ENCODE results near the gene PDE4D. TPM values are rescaled to one million over a fixed set of nuclear protein-coding genes. Genes with fewer than 3 reads are reported as not detected.

Gene PDE4D
- total RNA-seq, 1 experiment from 2014 or later: 3.3 TPM

DNA sequence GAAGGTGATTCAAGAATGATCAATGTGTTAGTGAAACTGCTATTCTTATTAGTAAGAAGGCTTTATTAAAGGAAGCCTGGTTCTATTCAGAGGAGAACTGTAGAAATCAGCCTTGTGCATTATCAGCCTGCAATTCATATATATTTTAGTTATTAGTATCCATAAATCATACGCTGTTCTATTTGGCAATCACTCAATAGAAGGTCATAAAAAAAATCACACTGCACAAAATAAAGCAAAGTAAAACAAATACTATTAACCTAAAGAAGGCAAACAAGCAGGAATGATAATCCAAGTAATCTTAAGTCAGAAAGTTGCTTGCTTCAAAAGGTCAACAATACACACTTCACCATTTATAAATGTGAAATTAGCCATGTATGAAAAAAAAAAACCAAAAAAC lies 138.1 kb downstream of the PDE4D start:
- no peaks in the 10 kb centered on the region for H3K9me3 Mint-ChIP-seq
- no peaks in the 10 kb centered on the region for H3K27me3 Mint-ChIP-seq (ENCODE audit: low read depth)
- CTCF ChIA-PET: no interaction called here
- H3K36me3 Mint-ChIP-seq: no peaks in the 10 kb centered on the region
- H3K4me1 Mint-ChIP-seq: peaks cover 16% of the 10 kb centered on the region
- POLR2A ChIA-PET: no interaction called here
- H3K4me3 Mint-ChIP-seq: no peak overlapping the region
- DNase-seq (ENCODE audit: low spot score): no peak
- H3K27ac Mint-ChIP-seq: no peak overlapping the region
- TF ChIP-seq ZMAT4 (CRISPR knock-in tag; IDR thresholded peaks at IDR 0.05): no peak
- no peak for TF ChIP-seq ATF3 (CRISPR knock-in tag; conservative IDR thresholded peaks at IDR 0.05)
- no peak for TF ChIP-seq ZNF423 (CRISPR knock-in tag; IDR thresholded peaks at IDR 0.05)
- no peak for ATAC-seq

GRCh38 chr5:59753599-59753998 lies 139.9 kb downstream of the PDE4D start:
- DNase-seq (ENCODE audit: low spot score): no peak
- CTCF ChIA-PET: no interaction called here
- no peak for TF ChIP-seq CREM (CRISPR knock-in tag; IDR thresholded peaks at IDR 0.05)
- TF ChIP-seq, protein P1, sequence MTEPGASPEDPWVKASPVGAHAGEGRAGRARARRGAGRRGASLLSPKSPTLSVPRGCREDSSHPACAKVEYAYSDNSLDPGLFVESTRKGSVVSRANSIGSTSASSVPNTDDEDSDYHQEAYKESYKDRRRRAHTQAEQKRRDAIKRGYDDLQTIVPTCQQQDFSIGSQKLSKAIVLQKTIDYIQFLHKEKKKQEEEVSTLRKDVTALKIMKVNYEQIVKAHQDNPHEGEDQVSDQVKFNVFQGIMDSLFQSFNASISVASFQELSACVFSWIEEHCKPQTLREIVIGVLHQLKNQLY (CRISPR knock-in tag; IDR thresholded peaks at IDR 0.05): no peak
- TF ChIP-seq ZNF396 (CRISPR knock-in tag; IDR thresholded peaks at IDR 0.05; ENCODE audit: borderline replicate concordance): no peak
- TF ChIP-seq SOX15 (CRISPR knock-in tag; IDR thresholded peaks at IDR 0.05): no peak
- no peak for TF ChIP-seq SMAD4 (CRISPR knock-in tag; IDR thresholded peaks at IDR 0.05)
- TF ChIP-seq, protein P2, sequence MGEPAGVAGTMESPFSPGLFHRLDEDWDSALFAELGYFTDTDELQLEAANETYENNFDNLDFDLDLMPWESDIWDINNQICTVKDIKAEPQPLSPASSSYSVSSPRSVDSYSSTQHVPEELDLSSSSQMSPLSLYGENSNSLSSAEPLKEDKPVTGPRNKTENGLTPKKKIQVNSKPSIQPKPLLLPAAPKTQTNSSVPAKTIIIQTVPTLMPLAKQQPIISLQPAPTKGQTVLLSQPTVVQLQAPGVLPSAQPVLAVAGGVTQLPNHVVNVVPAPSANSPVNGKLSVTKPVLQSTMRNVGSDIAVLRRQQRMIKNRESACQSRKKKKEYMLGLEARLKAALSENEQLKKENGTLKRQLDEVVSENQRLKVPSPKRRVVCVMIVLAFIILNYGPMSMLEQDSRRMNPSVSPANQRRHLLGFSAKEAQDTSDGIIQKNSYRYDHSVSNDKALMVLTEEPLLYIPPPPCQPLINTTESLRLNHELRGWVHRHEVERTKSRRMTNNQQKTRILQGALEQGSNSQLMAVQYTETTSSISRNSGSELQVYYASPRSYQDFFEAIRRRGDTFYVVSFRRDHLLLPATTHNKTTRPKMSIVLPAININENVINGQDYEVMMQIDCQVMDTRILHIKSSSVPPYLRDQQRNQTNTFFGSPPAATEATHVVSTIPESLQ (CRISPR knock-in tag; IDR thresholded peaks at IDR 0.05): no peak
- no peak for TF ChIP-seq ZNF416 (CRISPR knock-in tag; IDR thresholded peaks at IDR 0.05)
- TF ChIP-seq ESRRA (CRISPR knock-in tag; IDR thresholded peaks at IDR 0.05; ENCODE audit: borderline replicate concordance): no peak
- no peak for TF ChIP-seq ZNF423 (CRISPR knock-in tag; IDR thresholded peaks at IDR 0.05)
- TF ChIP-seq PRRX2 (CRISPR knock-in tag; IDR thresholded peaks at IDR 0.05): no peak
- TF ChIP-seq KAT7 (CRISPR knock-in tag; IDR thresholded peaks at IDR 0.05; ENCODE audit: borderline replicate concordance): no peak
- no peak for TF ChIP-seq GRHL2 (CRISPR knock-in tag; IDR thresholded peaks at IDR 0.05; ENCODE audit: insufficient replicate concordance, severe bottlenecking)
- TF ChIP-seq GABPB1 (CRISPR knock-in tag; IDR thresholded peaks at IDR 0.05): no peak
- TF ChIP-seq ZMAT4 (CRISPR knock-in tag; IDR thresholded peaks at IDR 0.05): no peak
- TF ChIP-seq, protein P3, sequence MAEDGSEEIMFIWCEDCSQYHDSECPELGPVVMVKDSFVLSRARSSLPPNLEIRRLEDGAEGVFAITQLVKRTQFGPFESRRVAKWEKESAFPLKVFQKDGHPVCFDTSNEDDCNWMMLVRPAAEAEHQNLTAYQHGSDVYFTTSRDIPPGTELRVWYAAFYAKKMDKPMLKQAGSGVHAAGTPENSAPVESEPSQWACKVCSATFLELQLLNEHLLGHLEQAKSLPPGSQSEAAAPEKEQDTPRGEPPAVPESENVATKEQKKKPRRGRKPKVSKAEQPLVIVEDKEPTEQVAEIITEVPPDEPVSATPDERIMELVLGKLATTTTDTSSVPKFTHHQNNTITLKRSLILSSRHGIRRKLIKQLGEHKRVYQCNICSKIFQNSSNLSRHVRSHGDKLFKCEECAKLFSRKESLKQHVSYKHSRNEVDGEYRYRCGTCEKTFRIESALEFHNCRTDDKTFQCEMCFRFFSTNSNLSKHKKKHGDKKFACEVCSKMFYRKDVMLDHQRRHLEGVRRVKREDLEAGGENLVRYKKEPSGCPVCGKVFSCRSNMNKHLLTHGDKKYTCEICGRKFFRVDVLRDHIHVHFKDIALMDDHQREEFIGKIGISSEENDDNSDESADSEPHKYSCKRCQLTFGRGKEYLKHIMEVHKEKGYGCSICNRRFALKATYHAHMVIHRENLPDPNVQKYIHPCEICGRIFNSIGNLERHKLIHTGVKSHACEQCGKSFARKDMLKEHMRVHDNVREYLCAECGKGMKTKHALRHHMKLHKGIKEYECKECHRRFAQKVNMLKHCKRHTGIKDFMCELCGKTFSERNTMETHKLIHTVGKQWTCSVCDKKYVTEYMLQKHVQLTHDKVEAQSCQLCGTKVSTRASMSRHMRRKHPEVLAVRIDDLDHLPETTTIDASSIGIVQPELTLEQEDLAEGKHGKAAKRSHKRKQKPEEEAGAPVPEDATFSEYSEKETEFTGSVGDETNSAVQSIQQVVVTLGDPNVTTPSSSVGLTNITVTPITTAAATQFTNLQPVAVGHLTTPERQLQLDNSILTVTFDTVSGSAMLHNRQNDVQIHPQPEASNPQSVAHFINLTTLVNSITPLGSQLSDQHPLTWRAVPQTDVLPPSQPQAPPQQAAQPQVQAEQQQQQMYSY (CRISPR knock-in tag; IDR thresholded peaks at IDR 0.05): no peak
- TF ChIP-seq FOXJ3 (CRISPR knock-in tag; IDR thresholded peaks at IDR 0.05; ENCODE audit: borderline replicate concordance): no peak
- TF ChIP-seq ATF3 (CRISPR knock-in tag; conservative IDR thresholded peaks at IDR 0.05): no peak
- no peak for TF ChIP-seq SP1 (CRISPR knock-in tag; conservative IDR thresholded peaks at IDR 0.05)
- no peak for TF ChIP-seq NFYB (CRISPR knock-in tag; conservative IDR thresholded peaks at IDR 0.05; ENCODE audit: low read depth)
- TF ChIP-seq, protein P4, sequence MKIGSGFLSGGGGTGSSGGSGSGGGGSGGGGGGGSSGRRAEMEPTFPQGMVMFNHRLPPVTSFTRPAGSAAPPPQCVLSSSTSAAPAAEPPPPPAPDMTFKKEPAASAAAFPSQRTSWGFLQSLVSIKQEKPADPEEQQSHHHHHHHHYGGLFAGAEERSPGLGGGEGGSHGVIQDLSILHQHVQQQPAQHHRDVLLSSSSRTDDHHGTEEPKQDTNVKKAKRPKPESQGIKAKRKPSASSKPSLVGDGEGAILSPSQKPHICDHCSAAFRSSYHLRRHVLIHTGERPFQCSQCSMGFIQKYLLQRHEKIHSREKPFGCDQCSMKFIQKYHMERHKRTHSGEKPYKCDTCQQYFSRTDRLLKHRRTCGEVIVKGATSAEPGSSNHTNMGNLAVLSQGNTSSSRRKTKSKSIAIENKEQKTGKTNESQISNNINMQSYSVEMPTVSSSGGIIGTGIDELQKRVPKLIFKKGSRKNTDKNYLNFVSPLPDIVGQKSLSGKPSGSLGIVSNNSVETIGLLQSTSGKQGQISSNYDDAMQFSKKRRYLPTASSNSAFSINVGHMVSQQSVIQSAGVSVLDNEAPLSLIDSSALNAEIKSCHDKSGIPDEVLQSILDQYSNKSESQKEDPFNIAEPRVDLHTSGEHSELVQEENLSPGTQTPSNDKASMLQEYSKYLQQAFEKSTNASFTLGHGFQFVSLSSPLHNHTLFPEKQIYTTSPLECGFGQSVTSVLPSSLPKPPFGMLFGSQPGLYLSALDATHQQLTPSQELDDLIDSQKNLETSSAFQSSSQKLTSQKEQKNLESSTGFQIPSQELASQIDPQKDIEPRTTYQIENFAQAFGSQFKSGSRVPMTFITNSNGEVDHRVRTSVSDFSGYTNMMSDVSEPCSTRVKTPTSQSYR (CRISPR knock-in tag; IDR thresholded peaks at IDR 0.05): no peak
- no peak for ATAC-seq
- POLR2A ChIA-PET: no interaction called here
- Mint-ChIP-seq H3K27ac (no peak overlapping the region), H3K9me3 (no peaks in the 10 kb centered on the region), H3K4me1 (peaks cover 11% of the 10 kb centered on the region), H3K4me3 (no peak overlapping the region), H3K36me3 (no peaks in the 10 kb centered on the region), H3K27me3 (ENCODE audit: low read depth) (no peaks in the 10 kb centered on the region)
